ENCODE results near the gene PLAC8L1. TPM values are rescaled to one million over a fixed set of nuclear protein-coding genes. Genes with fewer than 3 reads are reported as not detected.

The PLAC8L1 gene
- total RNA-seq, 2 donors from 2014 or later, result not detected

DNA sequence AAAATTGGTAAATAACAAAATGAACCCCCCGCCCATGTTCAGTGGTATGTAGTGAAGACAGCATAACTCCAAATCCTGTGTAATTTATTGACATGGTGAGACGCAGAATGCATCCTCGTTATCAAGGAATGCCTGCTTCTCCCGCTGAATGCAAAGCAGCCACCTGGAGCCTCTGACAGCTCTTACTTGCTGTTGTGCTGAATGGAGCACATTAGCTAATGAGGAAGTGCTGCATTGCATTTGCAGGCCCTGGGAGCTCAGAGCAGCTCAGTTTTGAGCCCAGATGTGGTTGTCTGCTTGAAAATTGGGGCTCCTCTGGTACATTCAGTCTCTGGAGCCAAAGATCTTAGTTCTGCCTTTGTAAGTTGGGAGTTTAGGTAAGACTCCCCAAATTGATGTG lies 28.9 kb downstream of the PLAC8L1 start:
- TF ChIP-seq, protein P1, sequence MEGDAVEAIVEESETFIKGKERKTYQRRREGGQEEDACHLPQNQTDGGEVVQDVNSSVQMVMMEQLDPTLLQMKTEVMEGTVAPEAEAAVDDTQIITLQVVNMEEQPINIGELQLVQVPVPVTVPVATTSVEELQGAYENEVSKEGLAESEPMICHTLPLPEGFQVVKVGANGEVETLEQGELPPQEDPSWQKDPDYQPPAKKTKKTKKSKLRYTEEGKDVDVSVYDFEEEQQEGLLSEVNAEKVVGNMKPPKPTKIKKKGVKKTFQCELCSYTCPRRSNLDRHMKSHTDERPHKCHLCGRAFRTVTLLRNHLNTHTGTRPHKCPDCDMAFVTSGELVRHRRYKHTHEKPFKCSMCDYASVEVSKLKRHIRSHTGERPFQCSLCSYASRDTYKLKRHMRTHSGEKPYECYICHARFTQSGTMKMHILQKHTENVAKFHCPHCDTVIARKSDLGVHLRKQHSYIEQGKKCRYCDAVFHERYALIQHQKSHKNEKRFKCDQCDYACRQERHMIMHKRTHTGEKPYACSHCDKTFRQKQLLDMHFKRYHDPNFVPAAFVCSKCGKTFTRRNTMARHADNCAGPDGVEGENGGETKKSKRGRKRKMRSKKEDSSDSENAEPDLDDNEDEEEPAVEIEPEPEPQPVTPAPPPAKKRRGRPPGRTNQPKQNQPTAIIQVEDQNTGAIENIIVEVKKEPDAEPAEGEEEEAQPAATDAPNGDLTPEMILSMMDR (IDR thresholded peaks at IDR 0.05), result no peak
- Histone ChIP-seq H3K4me1 (peaks cover 0 to 42% of the 10 kb centered on the region in 2 donors), H3K36me3 (no peaks in the 10 kb centered on the region), H3K4me3 (no peak overlapping the region), H3K27ac (peak overlapping the region in 1 of 2 donors; percentile 63), H3K27me3 (no peaks in the 10 kb centered on the region), H3K9me3 (no peaks in the 10 kb centered on the region)
- DNase-seq (ENCODE audit: low spot score), result no peak

DNA sequence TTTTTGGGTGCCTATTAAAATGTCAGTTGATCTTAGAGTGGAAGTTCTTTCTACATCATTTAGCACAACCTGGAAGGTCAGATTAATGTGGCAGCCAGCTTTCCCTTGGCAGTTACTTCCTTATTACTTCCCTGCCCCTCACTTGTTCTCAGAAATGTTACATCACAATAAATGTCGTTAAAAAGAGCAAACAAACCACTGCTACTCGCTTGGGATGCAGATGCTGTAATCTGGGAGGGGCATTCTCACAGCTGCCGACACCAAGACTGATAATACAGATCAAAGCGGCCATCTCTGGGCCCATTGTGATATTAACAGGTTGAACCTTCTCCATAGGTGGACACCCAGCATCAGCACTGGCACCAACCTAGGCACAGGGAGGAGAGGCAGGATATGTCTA lies 29.3 kb downstream of the PLAC8L1 start:
- no peak for DNase-seq (ENCODE audit: low spot score)
- no peaks in the 10 kb centered on the region for H3K9me3 ChIP-seq

DNA sequence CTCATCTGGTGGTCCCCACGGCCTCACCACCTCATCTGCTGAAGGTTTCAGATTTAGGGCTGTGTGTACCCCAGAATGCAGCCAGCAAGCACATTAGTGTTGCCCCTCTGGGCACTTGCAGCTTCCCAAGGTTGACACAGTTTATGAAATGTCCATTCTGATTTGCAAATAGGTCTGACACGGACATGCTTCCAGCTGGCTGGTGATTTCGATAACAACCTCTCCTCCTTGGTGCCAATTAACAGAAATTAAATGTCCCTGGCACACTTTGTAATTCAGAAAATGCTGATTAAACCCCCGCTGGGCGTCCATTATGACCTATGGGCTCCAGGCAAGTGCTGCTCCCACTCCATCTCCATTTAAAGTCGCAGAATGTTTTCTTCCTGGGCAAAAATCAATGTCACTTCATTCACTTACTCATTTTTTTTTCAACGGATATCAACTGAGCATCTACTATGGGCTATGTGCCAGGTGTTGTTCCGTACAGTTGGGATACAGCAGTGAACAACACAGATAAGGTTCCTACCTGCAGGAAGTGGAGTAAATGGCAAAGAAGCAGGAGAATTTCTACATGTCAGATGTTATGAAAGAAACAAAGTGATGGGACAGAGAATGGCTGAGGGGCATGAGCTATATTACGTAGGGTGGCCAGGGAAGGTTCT lies 32.0 kb downstream of the PLAC8L1 start:
- TF ChIP-seq, protein P1 (IDR thresholded peaks at IDR 0.05), result no peak
- Histone ChIP-seq H3K4me3 (no peak overlapping the region), H3K27me3 (no peaks in the 10 kb centered on the region), H3K4me1 (peaks cover 0 to 59% of the 10 kb centered on the region in 2 donors), H3K9me3 (no peaks in the 10 kb centered on the region), H3K27ac (peak overlapping the region; percentile 73 to 86), H3K36me3 (no peaks in the 10 kb centered on the region)
- DNase-seq (ENCODE audit: low spot score), result peak; percentile 51

More for the DNA sequence above, 29.3 kb downstream of the PLAC8L1 start:
- peak overlapping the region in 1 of 2 donors; percentile 63 for H3K27ac ChIP-seq
- H3K4me1 ChIP-seq, result peaks cover 0 to 41% of the 10 kb centered on the region in 2 donors
- TF ChIP-seq, protein P1 (IDR thresholded peaks at IDR 0.05), result no peak
- no peaks in the 10 kb centered on the region for H3K36me3 ChIP-seq
- H3K4me3 ChIP-seq, result no peak overlapping the region
- H3K27me3 ChIP-seq, result no peaks in the 10 kb centered on the region

DNA sequence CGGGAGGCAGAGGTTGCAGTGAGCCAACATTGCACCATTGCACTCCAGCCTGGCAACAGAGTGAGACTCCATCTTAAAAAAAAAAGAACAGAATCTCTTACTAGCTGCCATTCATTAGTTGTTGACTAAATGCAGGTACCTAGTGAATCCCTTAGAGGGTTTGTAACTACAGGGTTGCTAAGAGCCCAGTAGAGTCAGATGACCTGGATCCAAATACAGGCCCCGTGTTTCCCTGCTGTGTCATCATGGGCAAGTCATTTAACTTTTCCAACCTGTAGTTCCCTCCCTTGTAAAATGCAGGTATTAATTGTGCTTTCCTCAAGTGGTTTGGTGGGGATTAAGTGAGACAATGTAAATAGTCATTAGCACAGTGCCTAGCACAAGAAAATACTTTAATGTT lies 32.8 kb downstream of the PLAC8L1 start:
- DNase-seq (ENCODE audit: low spot score), result no peak
- H3K4me3 ChIP-seq, result no peak overlapping the region
- H3K9me3 ChIP-seq, result no peaks in the 10 kb centered on the region
- H3K27me3 ChIP-seq, result no peaks in the 10 kb centered on the region
- no peaks in the 10 kb centered on the region for H3K36me3 ChIP-seq
- peaks cover 0 to 66% of the 10 kb centered on the region in 2 donors for H3K4me1 ChIP-seq
- peak overlapping the region; percentile 73 to 86 for H3K27ac ChIP-seq
- TF ChIP-seq, protein P1 (IDR thresholded peaks at IDR 0.05), result no peak

DNA sequence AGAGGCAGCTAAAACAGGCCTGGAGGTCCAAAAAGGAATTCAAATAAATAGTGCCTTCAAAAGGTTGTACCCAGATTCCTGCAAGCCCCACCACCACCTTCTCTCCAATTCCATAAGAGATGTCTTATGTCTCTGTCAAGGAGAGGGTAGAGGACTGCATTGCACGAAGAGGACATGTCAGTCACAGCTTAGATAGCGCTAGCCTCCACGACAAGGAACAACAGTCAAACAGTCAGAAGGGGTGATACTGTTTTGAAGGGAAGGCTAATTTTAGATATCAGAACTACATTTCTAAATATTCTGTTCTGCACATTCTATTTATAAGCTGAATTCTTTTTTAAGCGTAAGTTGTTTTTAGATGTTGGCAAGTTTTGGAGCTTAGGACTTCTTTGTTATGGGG lies 34.2 kb downstream of the PLAC8L1 start:
- TF ChIP-seq, protein P1 (IDR thresholded peaks at IDR 0.05), result no peak
- no peaks in the 10 kb centered on the region for H3K9me3 ChIP-seq
- H3K27me3 ChIP-seq, result no peaks in the 10 kb centered on the region
- no peak overlapping the region for H3K4me3 ChIP-seq
- no peaks in the 10 kb centered on the region for H3K36me3 ChIP-seq
- H3K4me1 ChIP-seq, result peaks cover 0 to 69% of the 10 kb centered on the region in 2 donors
- no peak for DNase-seq (ENCODE audit: low spot score)
- H3K27ac ChIP-seq, result peak overlapping the region; percentile 73 to 86

DNA sequence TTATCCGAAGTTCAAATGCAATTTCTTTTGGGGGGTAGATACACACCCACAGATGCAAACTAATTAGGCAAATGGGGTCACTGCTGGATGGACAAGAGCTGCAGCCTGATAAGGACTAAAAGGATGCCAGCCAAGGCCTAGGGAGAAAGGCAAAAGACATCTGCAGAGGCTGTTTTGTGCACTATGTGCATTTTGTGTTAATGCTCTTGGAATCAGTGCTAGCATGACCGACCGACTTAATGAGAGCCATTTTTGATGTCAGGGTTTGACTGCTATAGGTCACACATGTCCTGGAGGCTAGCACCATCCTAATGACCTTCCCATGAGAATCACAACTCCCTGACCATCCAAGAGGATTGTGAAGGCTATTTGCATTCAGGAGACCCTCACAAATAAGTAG lies 34.6 kb downstream of the PLAC8L1 start:
- DNase-seq (ENCODE audit: low spot score), result peak; percentile 32
- Histone ChIP-seq H3K27ac (peak overlapping the region; percentile 73 to 86), H3K36me3 (no peaks in the 10 kb centered on the region), H3K27me3 (no peaks in the 10 kb centered on the region), H3K4me3 (no peak overlapping the region), H3K4me1 (peaks cover 0 to 65% of the 10 kb centered on the region in 2 donors), H3K9me3 (no peaks in the 10 kb centered on the region)
- TF ChIP-seq, protein P1 (IDR thresholded peaks at IDR 0.05), result no peak

All from right atrium auricular region (tissue), 2 donors.